ENCODE results near the gene SLC9A8. TPM values are rescaled to one million over a fixed set of nuclear protein-coding genes. Genes with fewer than 3 reads are reported as not detected.

SLC9A8 gene
- polyA plus RNA-seq, 2 of the 4 experiments (the other 2 are of a cell fraction) = 5.0 to 7.9 TPM

GRCh38 chr20:49792611-49793010 is 20.0 kb upstream of the SLC9A8 start (continued):
- TF ChIP-seq RAD21 (conservative IDR thresholded peaks at IDR 0.05 in 1 of 2, IDR thresholded peaks at IDR 0.05 in 1 of 2) = no peak
- TF ChIP-seq GATA3 (IDR thresholded peaks at IDR 0.05; ENCODE audit: borderline replicate concordance) = no peak

- H3K4me1 ChIP-seq = peaks cover 41% of the 10 kb centered on the region
- peak overlapping the region; percentile 52 for H3K4me2 ChIP-seq
- POLR2A ChIA-PET = no interaction called here
- DNase-seq (ENCODE audit: low read depth in 1 of 2, low spot score in 1 of 2) (no peak), ATAC-seq (peak in 1 of 2 experiments; percentile 12; a peak in 1 of 6 replicates), FAIRE-seq (no peak)
- 75% methylated on average over 9 of the region's 10 CpGs for WGBS (ENCODE audit: missing lambda C conversion rate)
- H3K4me3 ChIP-seq = no peak overlapping the region
- CTCF ChIA-PET = interaction anchor here (1.1 to 2.6 kb wide), 2 partner anchors 183 to 185 kb away, joined by 4 to 9 read pairs; no protein-coding TSS in a partner anchor
- H3K9me3 ChIP-seq = no peaks in the 10 kb centered on the region
- no peak for TF ChIP-seq RCOR1 (IDR thresholded peaks at IDR 0.05; ENCODE audit: low read depth, low read length)
- TF ChIP-seq RAD21 (conservative IDR thresholded peaks at IDR 0.05 in 1 of 2, IDR thresholded peaks at IDR 0.05 in 1 of 2) = no peak
- no peak for TF ChIP-seq CBX8 (IDR thresholded peaks at IDR 0.05)
- H3K27ac ChIP-seq = peak overlapping the region; percentile 81 to 84
Measured at GRCh38 chr20:49794336-49795134, 18.1 kb upstream of the SLC9A8 start.

- ATAC-seq = no peak
- Histone ChIP-seq H3K4me3 (no peak overlapping the region), H3K4me2 (no peak overlapping the region), H3K4me1 (peaks cover 40% of the 10 kb centered on the region), H3K9me3 (no peaks in the 10 kb centered on the region), H3K27ac (peak overlapping the region; percentile 81 to 84)
- POLR2A ChIA-PET = no interaction called here
- DNase-seq (ENCODE audit: low read depth in 1 of 2, low spot score in 1 of 2) = no peak
- CTCF ChIA-PET = interaction anchor here (1.1 to 2.6 kb wide), 2 partner anchors 183 to 186 kb away, joined by 4 to 9 read pairs; no protein-coding TSS in a partner anchor
- 86% methylated on average over 2 of the region's 2 CpGs for WGBS (ENCODE audit: missing lambda C conversion rate)
- no peak for FAIRE-seq
- TF ChIP-seq HOXB13 (CRISPR knock-in tag; IDR thresholded peaks at IDR 0.05; ENCODE audit: low read depth) (no peak), HMGXB4 (CRISPR knock-in tag; IDR thresholded peaks at IDR 0.05; ENCODE audit: borderline replicate concordance) (no peak), JUNB (IDR thresholded peaks at IDR 0.05) (no peak), MYC (IDR thresholded peaks at IDR 0.05; ENCODE audit: borderline replicate concordance, low read length) (no peak), HES2 (IDR thresholded peaks at IDR 0.05) (no peak)
Measured at GRCh38 chr20:49795135-49795424, 17.5 kb upstream of the SLC9A8 start.

GRCh38 chr20:49796600-49797343 is 15.9 kb upstream of the SLC9A8 start:
- no peak for FAIRE-seq
- TF ChIP-seq CHD2 (IDR thresholded peaks at IDR 0.05; ENCODE audit: low read length, partially characterized antibody) = no peak
- TF ChIP-seq NR3C1 (IDR thresholded peaks at IDR 0.05) = no peak
- no peak for TF ChIP-seq CBX8 (IDR thresholded peaks at IDR 0.05)
- TF ChIP-seq CTCF (IDR thresholded peaks at IDR 0.05) = no peak
- TF ChIP-seq KDM1A (IDR thresholded peaks at IDR 0.05; ENCODE audit: low read depth) = no peak
- no peak for TF ChIP-seq MYC (IDR thresholded peaks at IDR 0.05; ENCODE audit: borderline replicate concordance, low read length)
- TF ChIP-seq REST (IDR thresholded peaks at IDR 0.05) = no peak
- TF ChIP-seq RARB (CRISPR knock-in tag; IDR thresholded peaks at IDR 0.05) = no peak
- no peak for TF ChIP-seq JUN (IDR thresholded peaks at IDR 0.05)
- no peak for TF ChIP-seq NFE2L2 (conservative IDR thresholded peaks at IDR 0.05; ENCODE audit: low read length)
- TF ChIP-seq ZFP36 (IDR thresholded peaks at IDR 0.05; ENCODE audit: borderline replicate concordance, partially characterized antibody) = no peak
- WGBS (ENCODE audit: missing lambda C conversion rate) = 88% methylated on average over 8 of the region's 8 CpGs

More at GRCh38 chr20:49796600-49797343, 15.9 kb upstream of the SLC9A8 start:
- no peak for ATAC-seq
- H3K9me3 ChIP-seq = no peaks in the 10 kb centered on the region
- ChIA-PET CTCF (no interaction called here), POLR2A (no interaction called here)
- no peak overlapping the region for H3K4me2 ChIP-seq
- no peak overlapping the region for H3K4me3 ChIP-seq
- no peak for DNase-seq (ENCODE audit: low read depth in 1 of 2, low spot score in 1 of 2)
- peaks cover 24% of the 10 kb centered on the region for H3K4me1 ChIP-seq
- H3K27ac ChIP-seq = peak overlapping the region in 1 of 2 experiments; percentile 47; a peak in 2 of 6 replicates
